GM18909 (cell line): ENCODE measurements around the gene MMP3.

ENCODE experiments used
- ATAC-seq: cut with Tn5 transposase; IDR thresholded peaks from one replicate; pipeline ENCODE4 v1.9.1; 2021; ENCODE audit warnings: mild to moderate bottlenecking; ENCODE audit not compliant: unreplicated experiment, poor library complexity

MMP3 gene

GRCh38 chr11:102833731-102834130 lies 9.7 kb downstream of the MMP3 start:
- ATAC-seq = no peak

GRCh38 chr11:102832612-102833011 lies 10.8 kb downstream of the MMP3 start:
- ATAC-seq = no peak

- no peak for ATAC-seq
Observed at GRCh38 chr11:102831489-102832440, 11.6 kb downstream of the MMP3 start.

GRCh38 chr11:102831128-102831488 lies 12.3 kb downstream of the MMP3 start:
- no peak for ATAC-seq

GRCh38 chr11:102830001-102830727 lies 13.2 kb downstream of the MMP3 start:
- no peak for ATAC-seq

GRCh38 chr11:102829316-102830000 lies 14.0 kb downstream of the MMP3 start:
- ATAC-seq = no peak

GRCh38 chr11:102824556-102824955 lies 18.9 kb downstream of the MMP3 start:
- ATAC-seq = no peak

- ATAC-seq = no peak
Observed at GRCh38 chr11:102819491-102819890, 23.9 kb downstream of the MMP3 start.

GRCh38 chr11:102813484-102813883 lies 29.9 kb downstream of the MMP3 start:
- no peak for ATAC-seq

- ATAC-seq = no peak
Observed at GRCh38 chr11:102812188-102812587, 31.2 kb downstream of the MMP3 start.

GRCh38 chr11:102810950-102811660 lies 32.3 kb downstream of the MMP3 start:
- ATAC-seq = no peak

GRCh38 chr11:102809971-102810370 lies 33.4 kb downstream of the MMP3 start:
- no peak for ATAC-seq

GRCh38 chr11:102807921-102808320 lies 35.5 kb downstream of the MMP3 start:
- ATAC-seq = peak; percentile 78

- no peak for ATAC-seq
Observed at GRCh38 chr11:102806296-102806695, 37.1 kb downstream of the MMP3 start.

GRCh38 chr11:102802341-102802740 lies 41.1 kb downstream of the MMP3 start:
- no peak for ATAC-seq

- no peak for ATAC-seq
Observed at GRCh38 chr11:102800767-102801166, 42.6 kb downstream of the MMP3 start.

GRCh38 chr11:102799681-102800340 lies 43.6 kb downstream of the MMP3 start:
- ATAC-seq = no peak

- no peak for ATAC-seq
Observed at GRCh38 chr11:102798012-102798746, 45.2 kb downstream of the MMP3 start, which contains the start of gene MMP1. Gene MMP1 (minus strand): TSS chr11:102798160. CDS start chr11:102798092, 68 bp downstream.

- ATAC-seq = peak; percentile 98
Observed at GRCh38 chr11:102794382-102794781, 49.0 kb downstream of the MMP3 start.
